Subcutaneous adipose tissue (tissue), 4 donors: ENCODE measurements around the gene MARCO. TPM values are rescaled to one million over a fixed set of nuclear protein-coding genes. Genes with fewer than 3 reads are reported as not detected.

Experiments
- total RNA-seq, 4 donors: library from RNA; depleted of rRNA; stranded (reverse); fragments of >200 nt; gene quantifications; one replicate each; pipeline ENCODE4 v1.1.0, GENCODE V29; 2016
- TF ChIP-seq, protein P1 (sequence below): fragments of 450-650 bp; IDR thresholded peaks from one replicate; pipeline ENCODE4 v1.5.1; 2016; ENCODE audit warnings: low read depth, mild to moderate bottlenecking, control low read depth, antibody characterized with exemption, moderate library complexity

MARCO gene
- total RNA-seq, 4 donors from 2014 or later: 19.6 to 84.8 (median 22.7) TPM

DNA sequence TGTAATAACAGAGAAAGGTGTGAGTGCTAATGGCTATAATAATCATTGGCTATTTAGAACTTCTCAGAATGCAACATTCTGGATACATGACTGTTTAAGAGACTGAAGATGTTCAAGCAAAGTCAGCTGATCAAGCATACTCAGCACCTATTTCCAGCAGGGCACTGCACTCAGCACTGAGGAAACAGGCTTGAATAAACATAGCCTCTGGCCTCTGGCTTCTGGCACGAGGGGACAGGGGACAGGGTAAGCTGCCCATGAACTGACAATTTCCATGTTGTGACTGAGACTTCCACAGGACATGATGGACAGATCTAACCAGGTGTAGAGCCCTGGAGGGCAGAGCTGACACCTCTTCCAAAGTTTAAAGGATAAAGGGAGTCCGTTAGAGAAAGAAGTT lies 1.3 kb downstream of the MARCO start:
- TF ChIP-seq, protein P1, sequence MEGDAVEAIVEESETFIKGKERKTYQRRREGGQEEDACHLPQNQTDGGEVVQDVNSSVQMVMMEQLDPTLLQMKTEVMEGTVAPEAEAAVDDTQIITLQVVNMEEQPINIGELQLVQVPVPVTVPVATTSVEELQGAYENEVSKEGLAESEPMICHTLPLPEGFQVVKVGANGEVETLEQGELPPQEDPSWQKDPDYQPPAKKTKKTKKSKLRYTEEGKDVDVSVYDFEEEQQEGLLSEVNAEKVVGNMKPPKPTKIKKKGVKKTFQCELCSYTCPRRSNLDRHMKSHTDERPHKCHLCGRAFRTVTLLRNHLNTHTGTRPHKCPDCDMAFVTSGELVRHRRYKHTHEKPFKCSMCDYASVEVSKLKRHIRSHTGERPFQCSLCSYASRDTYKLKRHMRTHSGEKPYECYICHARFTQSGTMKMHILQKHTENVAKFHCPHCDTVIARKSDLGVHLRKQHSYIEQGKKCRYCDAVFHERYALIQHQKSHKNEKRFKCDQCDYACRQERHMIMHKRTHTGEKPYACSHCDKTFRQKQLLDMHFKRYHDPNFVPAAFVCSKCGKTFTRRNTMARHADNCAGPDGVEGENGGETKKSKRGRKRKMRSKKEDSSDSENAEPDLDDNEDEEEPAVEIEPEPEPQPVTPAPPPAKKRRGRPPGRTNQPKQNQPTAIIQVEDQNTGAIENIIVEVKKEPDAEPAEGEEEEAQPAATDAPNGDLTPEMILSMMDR: no peak

DNA sequence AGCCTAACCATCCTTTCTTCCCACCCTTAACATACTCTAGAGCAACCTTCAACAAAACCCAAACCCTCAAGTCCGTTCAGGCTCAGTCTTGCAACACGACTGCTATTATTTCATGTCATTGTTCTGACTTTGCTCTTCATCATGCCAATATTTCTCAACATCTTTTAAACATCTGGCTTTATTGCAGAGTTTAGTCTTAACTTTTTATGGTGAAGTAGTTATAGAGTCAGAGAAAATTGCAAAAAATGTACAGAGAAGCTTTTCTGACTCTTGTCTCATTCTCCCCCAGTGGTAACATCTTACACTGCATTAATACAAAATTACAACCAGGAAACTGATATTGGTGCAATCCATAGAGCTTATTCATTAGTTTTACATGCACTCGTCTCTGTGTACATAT lies 3.9 kb downstream of the MARCO start:
- TF ChIP-seq, protein P1: no peak

DNA sequence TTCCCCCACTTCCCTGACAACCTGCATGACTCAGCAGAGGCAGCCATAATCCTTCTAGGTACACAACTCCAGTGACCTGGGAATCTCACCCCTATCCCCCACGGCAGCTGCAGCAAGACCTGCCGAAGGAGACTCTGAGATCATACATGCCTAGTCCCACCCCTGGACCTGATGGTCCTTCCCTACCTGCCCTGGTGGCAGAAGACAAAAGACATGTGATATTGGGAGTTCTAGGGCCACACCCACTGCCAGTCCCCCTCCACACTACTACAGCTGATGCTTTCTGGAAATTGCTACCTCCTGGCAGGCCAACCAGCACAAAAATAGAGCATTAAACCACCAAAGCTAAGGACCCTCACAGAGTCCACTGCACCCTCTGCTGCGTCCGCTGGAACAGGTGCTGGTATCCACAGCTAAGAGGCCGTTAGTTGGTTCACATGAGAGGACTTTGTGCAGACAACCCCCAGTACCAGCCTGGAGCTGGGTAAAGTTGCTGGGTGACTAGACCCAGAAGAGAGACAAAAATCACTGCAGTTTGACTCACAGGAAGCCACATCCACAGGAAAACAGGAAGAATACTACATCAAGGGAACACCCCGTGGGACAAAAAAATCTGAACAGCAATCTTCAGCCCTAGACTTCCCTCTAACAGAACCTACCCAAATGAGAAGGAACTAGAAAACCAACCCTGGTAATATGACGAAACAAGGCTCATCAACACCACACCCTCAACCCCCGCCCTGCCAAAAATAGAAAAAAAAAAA lies 12.5 kb downstream of the MARCO start:
- TF ChIP-seq, protein P1: no peak

DNA sequence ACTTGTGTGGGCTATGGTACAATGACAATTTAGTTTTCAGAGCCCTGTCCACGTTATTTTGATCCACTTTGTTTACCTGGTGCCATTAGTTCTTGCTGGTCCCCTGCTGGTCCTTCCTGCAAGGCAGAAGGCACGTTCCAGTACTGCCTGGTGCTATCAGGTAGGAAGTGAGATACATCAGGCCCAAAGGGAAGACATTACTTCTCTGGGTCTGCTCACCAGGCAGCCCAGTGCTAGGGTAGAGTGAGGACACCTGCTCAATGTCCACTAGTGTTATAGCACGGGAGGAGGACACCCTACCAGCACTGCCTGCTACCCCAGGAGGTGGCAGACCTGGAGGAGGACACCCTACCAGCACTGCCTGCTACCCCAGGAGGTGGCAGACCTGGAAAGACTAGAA lies 23.7 kb downstream of the MARCO start:
- TF ChIP-seq, protein P1: no peak

DNA sequence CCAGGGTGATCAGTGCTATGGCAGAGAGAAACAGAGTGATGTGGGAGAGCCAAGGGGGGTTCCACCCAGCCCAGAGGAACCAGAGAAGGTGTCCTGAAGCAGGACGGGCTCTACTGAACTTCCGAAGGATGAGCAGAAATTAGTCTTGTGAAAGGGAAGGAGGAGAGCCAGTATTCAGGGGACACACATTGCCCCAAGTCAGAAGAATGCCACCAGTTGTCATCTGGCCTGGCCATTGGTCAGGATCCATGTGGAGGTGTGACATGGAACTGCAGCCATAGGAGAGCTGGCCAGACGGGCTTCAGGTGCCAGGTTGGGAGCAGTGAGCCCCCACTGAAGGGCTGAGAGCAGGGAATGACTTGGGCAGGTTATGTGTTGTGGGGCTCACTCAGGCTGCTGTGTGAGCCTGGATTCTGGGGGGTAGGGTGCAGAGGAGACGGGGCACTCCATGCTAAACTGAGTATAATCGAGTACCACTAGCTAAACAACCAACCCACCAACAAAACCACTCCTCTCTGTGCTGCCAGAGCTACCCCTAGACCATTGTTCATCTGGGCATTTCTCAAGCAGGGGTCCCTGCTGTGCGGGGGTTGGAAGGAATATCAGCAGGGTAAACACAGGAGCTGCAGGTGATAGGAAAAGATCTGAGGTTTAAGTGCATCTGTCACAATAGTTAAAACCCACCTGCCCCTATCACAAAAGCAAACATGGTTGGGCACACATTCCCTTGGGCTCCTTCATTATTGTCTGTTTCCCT lies 25.3 kb downstream of the MARCO start:
- TF ChIP-seq, protein P1: no peak

DNA sequence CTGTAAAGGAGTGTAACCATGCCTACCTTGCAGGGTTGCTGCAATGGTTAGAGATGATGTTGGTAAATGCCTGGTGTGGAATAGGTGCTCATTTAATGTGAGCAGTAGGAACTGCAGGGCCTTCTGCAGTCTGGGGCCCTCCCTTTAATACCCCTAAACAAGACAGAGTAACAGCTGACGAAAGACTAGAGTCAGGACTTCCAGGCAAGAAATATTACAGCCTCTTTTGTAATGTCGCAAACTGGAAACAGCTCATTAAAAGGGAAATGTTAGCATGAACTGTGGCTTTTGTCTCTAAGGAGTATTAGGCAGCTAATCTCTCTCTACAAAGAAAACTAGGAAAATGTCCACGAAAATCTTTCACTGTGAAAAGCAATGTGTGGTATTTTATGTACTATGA lies 26.0 kb downstream of the MARCO start:
- TF ChIP-seq, protein P1: no peak

DNA sequence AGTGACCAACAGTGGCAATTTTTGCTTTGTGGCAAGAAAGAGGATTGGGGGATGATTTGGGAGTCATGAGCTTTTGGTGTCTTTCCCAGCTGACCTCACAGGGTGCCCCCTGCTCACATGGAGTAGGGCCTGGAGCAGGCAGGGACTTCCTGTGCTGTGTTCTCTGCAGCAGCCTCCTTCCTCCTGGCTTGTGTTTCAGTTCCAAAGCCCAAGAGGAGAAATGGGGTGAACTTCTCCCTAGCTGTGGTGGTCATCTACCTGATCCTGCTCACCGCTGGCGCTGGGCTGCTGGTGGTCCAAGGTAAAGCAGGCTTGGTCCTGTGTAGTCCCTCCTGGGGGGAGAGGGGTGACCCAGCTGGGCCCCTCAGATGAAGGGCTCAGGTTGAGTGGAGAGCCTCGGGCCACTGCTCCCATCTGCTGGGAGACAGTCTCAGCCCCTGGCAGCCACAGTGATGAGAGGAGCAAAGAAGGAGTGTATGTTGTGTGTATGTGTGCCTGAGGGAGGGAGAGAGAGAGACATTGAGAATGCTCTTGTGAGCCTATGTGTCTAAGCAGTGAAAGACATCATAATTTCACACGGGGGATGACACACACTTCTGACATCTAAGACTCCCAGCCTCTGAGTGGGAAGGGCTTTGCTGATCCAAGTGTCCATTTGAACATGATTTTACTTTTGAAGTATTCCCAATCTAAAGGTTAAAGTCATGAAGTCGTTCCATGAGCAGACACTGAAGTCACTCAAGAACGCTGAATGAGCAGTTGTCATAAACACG lies 27.2 kb downstream of the MARCO start:
- TF ChIP-seq, protein P1: no peak
